Fibroblast of the aortic adventitia (primary cell): ENCODE results near the gene WDR36. TPM values are rescaled to one million over a fixed set of nuclear protein-coding genes. Genes with fewer than 3 reads are reported as not detected.
A peak's percentile ranks its signal among the peaks of the same experiment; 100 is the strongest.

ENCODE experiments used
- DNase-seq: peaks from one replicate; pipeline ENCODE4 v3.0.0-alpha.2; 2010; ENCODE audit warnings: low read depth
- H3K4me3 ChIP-seq: 2 replicates; pipeline ENCODE4 v1.5.1; 2011; ENCODE audit warnings: low read depth, mild to moderate bottlenecking, control low read depth, low read length, moderate library complexity
- total RNA-seq: library from RNA; depleted of rRNA; stranded (reverse); fragments of >200 nt; gene quantifications from 2 replicates; pipeline ENCODE4 v1.2.3, GENCODE V29; 2012; ENCODE audit warnings: low replicate concordance
- TF ChIP-seq, protein P1 (sequence below): IDR thresholded peaks from 2 replicates; pipeline ENCODE4 v1.5.1; 2011; ENCODE audit warnings: mild to moderate bottlenecking, low read length, control low read depth, inconsistent platforms; ENCODE audit not compliant: insufficient read depth

WDR36 gene
- total RNA-seq, 1 donor: 90.8 TPM

DNA sequence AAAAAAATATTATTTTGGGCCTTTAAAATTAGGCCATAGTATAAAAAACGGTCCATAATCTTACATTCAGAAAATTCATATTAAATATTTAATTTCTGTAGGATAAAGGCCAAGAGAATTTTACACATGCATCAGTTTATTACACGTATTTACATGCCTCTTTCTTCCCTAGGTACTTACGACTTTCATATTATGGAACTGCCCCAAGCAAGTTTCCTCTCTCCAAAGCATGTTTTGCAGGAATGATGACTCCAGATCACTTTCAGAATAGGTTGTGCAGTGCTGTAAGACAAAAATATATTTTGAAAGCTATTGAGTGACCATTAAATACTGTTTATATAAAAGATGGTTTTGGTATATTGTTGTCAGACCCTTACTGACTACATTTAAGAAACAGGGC lies 61.8 kb downstream of the WDR36 start:
- H3K4me3 ChIP-seq: no peak overlapping the region
- TF ChIP-seq, protein P1, sequence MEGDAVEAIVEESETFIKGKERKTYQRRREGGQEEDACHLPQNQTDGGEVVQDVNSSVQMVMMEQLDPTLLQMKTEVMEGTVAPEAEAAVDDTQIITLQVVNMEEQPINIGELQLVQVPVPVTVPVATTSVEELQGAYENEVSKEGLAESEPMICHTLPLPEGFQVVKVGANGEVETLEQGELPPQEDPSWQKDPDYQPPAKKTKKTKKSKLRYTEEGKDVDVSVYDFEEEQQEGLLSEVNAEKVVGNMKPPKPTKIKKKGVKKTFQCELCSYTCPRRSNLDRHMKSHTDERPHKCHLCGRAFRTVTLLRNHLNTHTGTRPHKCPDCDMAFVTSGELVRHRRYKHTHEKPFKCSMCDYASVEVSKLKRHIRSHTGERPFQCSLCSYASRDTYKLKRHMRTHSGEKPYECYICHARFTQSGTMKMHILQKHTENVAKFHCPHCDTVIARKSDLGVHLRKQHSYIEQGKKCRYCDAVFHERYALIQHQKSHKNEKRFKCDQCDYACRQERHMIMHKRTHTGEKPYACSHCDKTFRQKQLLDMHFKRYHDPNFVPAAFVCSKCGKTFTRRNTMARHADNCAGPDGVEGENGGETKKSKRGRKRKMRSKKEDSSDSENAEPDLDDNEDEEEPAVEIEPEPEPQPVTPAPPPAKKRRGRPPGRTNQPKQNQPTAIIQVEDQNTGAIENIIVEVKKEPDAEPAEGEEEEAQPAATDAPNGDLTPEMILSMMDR: no peak
- DNase-seq: no peak

DNA sequence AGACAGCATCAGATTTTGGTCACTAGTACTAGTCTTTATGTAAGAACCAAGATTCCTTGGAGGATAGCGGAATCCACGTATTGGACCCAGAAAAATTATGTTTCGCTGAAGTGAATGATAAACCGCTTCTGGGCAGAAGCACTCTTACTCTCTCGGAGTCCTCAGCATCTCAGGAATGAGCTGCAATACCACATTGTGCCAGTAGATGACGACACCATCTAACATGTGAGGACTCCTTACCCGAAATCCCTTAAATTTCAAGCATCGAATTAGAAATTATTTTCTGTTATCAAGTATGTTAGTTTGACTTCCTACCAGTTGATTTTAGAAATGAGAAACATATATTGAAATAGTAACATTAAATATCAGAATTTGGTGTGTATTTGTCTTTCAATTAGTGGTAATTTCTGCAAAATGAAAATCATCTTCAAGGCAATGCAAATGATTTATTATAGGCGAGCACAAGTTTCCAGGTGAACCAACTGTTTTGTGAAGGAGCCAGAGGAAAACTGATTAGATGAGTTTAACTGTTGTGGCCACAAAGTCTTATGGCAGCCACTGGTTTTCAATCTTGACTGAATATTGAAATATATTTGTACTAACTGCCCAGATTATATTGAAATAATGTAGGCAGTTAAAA lies 66.1 kb downstream of the WDR36 start:
- DNase-seq: peak; percentile 89
- TF ChIP-seq, protein P1: peak; percentile 100
- H3K4me3 ChIP-seq: no peak overlapping the region

DNA sequence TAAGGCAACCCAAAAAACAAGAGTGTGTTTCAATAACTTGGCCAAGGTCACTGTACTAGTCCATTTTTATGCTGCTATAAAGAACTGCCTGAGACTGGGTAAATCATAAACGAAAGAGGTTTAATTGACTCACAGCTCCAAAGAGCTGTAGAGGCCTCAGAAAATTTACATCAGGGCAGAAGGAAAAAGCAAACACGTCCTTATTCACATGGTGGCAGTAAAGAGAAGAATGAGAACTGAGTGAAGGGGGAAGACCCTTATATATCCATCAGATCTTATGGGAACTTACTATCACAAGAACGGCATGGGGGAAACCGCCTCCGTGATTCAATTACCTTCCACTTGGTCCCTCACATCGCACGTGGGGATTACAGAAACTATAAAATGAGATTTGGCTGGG lies 67.7 kb downstream of the WDR36 start:
- H3K4me3 ChIP-seq: no peak overlapping the region
- DNase-seq: no peak
- TF ChIP-seq, protein P1: no peak

DNA sequence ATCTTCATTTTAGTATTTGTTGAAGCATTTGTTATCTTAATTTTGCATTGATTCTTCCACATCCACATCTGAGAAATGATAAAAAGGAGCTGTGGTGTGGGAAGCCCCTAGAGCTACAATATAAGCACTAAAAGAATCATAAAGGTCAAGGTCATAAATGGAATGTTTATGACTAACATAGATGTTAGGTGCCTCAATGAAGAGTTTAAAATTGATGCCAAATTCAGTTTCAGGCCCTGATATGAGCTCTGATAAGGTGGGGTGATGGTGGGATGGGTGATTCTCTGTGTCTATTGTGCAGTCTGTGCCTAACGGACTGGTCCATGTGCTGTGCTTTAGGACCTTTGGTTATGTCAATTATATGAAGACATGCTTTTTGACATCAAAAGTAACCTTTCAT lies 70.9 kb downstream of the WDR36 start:
- no peak overlapping the region for H3K4me3 ChIP-seq
- no peak for DNase-seq
- TF ChIP-seq, protein P1: no peak

DNA sequence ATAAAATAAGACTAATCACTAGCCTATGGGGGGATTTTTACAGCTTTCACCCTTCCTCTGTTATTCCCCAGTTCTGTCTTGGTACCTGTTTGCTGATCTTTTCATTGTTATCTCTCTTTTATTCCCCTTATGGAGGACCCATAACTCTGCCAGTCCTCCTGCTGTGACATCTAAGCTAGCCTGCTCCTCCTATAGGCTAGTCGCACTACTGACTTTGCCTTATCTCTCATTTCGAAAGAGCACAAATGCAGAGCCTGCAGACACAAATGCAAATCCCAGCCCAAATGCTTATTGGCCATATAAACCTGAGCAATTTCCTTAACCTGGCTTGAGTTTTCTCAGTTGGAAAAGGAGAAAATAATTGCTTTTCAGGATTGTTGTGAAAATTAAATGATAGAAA lies 72.9 kb downstream of the WDR36 start:
- TF ChIP-seq, protein P1: no peak
- no peak overlapping the region for H3K4me3 ChIP-seq
- no peak for DNase-seq

DNA sequence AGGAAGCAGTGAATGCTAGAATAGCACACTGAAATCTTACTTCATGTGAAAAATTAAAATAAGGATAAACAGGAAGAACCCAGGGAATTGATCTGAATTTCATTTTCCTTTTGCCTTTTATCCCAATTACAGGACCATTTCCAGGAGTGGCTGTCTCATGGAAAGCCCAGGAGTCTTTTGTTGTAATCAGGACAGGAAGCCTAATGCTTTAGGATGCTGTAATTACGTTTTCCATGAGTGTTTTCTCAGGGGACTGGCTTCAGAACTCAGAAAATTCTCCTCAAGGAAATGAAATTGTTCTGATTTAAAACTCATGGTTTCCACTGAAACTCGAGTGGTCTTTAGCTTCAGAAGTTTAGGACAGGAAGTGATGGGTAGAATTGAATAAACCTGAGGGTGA lies 75.4 kb downstream of the WDR36 start:
- H3K4me3 ChIP-seq: no peak overlapping the region
- TF ChIP-seq, protein P1: no peak
- DNase-seq: no peak

DNA sequence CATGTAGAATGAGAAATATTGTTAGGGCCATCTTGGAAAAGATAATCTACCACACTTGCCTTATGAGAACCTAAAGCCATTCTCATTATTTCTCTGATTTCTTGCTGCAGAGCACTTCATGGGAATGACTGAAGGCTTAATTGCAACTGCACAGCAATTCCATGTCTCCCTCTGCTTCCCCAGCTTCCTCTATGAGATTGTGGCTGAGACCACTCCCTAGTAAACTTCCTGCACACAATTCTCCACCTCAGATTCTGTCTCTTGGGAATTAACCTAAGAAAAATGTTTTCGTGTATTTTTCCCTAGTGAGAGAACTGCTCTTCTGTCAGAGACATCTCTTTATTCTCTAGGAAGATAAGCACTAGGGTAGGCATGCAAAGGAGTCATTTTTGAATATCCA lies 76.5 kb downstream of the WDR36 start:
- no peak for DNase-seq
- no peak overlapping the region for H3K4me3 ChIP-seq
- TF ChIP-seq, protein P1: no peak
